Fibroblast of villous mesenchyme (primary cell): Measurements from ENCODE around the gene PPP1R14B. TPM values are rescaled to one million over a fixed set of nuclear protein-coding genes. Genes with fewer than 3 reads are reported as not detected.

Experiments
- DNase-seq: peaks from one replicate; pipeline ENCODE4 v3.0.0-alpha.2; 2010; ENCODE audit warnings: low read depth
- H3K4me3 ChIP-seq: 2 replicates; pipeline ENCODE4 v1.5.1; 2011; ENCODE audit warnings: low read depth, mild to moderate bottlenecking, low read length
- total RNA-seq: library from RNA; depleted of rRNA; stranded (reverse); fragments of >200 nt; gene quantifications from 2 replicates; pipeline ENCODE4 v1.2.3, GENCODE V29; 2012
- TF ChIP-seq, protein P1 (sequence below): IDR thresholded peaks from 2 replicates; pipeline ENCODE4 v1.5.1; 2012; ENCODE audit warnings: low read depth, mild to moderate bottlenecking, low read length; ENCODE audit not compliant: insufficient read depth

PPP1R14B gene
- total RNA-seq, 1 donor = 155 TPM

DNA sequence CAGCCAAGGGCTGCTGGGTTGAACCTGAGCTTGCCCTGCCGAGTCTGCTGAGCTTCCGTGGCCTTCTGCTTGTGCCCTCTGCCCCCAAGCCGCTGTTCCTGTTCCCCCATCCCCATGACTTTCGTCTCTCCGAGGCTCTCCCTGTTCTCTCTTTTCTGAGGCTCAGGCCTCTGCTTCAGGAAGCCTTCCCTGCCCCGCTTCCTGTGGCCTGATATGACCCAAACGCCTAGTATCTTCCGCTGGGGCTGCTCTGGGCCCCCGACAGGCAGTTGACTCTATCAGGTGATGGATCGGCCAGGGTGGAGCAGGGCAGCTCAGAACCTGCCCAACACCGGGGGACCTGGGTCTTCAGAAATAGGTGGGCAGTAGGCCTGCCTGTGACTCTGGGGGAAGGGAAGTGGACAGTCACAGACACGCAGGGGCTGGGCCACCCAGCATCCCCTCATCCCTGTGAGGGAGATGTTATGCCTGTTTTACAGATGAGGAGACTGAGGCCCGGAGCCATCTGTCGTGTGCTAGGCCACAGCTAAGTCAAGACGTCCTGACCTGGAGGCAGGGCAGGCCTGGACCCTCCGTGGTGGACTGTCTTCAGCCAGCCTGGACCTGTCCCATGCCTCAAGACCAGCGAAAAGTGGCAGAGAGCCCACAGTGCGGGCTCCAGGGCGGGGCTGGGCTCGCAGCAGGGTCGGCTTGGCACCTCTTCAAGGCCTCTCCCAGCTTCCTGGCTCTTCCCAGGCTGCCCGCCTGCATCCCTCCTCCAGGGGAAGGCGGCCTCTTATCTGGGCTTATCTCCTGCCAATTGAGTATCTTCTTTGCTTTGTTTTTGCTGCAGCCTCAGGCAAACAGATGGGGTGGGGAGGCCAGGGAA lies 21.5 kb upstream of the PPP1R14B start:
- H3K4me3 ChIP-seq = peak overlapping the region; percentile 76
- TF ChIP-seq, protein P1, sequence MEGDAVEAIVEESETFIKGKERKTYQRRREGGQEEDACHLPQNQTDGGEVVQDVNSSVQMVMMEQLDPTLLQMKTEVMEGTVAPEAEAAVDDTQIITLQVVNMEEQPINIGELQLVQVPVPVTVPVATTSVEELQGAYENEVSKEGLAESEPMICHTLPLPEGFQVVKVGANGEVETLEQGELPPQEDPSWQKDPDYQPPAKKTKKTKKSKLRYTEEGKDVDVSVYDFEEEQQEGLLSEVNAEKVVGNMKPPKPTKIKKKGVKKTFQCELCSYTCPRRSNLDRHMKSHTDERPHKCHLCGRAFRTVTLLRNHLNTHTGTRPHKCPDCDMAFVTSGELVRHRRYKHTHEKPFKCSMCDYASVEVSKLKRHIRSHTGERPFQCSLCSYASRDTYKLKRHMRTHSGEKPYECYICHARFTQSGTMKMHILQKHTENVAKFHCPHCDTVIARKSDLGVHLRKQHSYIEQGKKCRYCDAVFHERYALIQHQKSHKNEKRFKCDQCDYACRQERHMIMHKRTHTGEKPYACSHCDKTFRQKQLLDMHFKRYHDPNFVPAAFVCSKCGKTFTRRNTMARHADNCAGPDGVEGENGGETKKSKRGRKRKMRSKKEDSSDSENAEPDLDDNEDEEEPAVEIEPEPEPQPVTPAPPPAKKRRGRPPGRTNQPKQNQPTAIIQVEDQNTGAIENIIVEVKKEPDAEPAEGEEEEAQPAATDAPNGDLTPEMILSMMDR = peak; percentile 2
- DNase-seq = peak; percentile 88

DNA sequence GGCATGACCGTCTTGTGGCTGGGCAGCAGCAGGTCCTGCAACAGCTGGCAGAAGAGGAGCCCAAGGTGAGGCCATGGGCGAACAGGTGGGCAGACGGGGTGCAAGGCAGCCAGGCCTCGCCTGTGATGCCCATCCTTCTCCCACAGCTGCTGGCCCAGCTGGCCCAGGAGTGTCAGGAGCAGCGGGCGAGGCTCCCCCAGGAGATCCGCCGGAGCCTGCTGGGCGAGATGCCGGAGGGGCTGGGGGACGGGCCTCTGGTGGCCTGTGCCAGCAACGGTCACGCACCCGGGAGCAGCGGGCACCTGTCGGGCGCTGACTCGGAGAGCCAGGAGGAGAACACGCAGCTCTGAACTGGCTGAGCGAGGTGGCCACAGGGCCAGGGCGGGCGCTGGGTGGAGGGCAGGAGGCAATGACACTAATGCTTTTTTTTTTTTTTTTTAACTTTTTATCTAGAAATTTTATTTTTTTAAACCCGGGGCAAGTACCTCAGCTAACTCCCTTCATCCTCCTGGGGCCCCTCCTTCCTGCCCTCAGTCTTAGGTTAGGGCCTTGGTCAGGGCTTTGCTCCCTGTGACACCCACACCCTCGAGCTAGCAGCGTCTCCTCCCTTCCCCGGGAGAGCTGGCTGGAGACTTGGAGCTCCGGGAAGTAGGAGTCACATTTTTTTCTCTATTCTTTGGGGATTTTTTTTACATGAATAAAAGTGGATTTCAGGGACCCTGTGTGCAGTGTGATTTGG lies 20.6 kb upstream of the PPP1R14B start:
- H3K4me3 ChIP-seq = no peak overlapping the region
- no peak for DNase-seq

DNA sequence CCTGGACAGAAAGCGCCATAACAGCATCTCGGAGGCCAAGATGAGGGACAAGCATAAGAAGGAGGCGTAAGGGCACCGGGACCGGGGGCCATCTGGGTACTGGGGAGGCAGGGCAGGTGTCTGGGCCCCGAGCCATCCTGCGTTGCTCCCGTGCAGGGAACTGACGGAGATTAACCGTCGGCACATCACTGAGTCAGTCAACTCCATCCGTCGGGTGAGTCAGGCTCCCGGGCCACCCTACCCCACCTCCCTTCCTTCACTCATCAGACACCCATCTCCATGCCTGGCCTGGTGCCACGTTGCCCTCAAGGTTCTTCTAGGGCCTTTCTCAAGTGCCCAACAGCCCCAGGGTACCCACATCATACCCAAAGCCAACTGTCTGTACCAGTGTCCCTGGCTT lies 19.6 kb upstream of the PPP1R14B start:
- TF ChIP-seq, protein P1 = no peak

More for the DNA sequence above, 20.6 kb upstream of the PPP1R14B start:
- TF ChIP-seq, protein P1 = no peak

DNA sequence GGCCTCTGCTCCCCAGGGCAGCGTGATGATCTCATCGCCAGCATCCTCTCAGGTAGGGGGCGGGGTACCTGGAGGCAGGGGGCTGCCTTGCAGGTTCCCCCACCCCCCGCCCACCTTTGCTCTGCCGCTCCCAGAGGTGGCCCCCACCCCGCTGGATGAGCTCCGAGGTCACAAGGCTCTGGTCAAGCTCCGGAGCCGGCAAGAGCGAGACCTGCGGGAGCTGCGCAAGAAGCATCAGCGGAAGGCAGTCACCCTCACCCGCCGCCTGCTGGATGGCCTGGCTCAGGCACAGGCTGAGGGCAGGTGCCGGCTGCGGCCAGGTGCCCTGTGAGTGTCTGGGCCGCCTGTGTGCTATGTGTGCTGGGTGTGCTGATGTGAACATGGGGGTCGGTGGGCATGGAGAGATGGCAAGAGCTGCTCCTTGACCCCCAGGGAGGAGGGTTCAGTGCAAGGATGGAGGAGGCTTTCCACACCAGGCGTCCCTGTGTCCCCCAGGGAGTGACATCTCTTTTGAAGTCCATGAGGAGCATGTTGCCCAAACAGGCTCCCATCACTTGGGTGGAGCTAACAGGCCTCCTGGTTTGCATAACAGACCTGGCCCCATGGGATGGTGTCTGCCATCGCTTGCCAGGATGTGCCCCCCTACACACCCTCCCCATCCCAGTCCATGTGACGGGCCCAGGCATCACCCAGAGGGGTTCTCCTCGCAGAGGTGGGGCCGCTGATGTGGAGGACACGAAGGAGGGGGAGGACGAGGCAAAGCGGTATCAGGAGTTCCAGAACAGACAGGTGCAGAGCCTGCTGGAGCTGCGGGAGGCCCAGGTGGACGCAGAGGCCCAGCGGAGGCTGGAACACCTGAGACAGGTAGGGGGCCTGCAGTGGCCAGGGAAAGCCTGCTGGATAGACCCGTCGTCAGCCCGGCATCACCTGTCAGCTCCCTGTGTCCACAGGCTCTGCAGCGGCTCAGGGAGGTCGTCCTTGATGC lies 18.7 kb upstream of the PPP1R14B start:
- TF ChIP-seq, protein P1 = no peak
- H3K4me3 ChIP-seq = no peak overlapping the region
- no peak for DNase-seq

More for the DNA sequence above, 19.6 kb upstream of the PPP1R14B start:
- H3K4me3 ChIP-seq = no peak overlapping the region
- no peak for DNase-seq

DNA sequence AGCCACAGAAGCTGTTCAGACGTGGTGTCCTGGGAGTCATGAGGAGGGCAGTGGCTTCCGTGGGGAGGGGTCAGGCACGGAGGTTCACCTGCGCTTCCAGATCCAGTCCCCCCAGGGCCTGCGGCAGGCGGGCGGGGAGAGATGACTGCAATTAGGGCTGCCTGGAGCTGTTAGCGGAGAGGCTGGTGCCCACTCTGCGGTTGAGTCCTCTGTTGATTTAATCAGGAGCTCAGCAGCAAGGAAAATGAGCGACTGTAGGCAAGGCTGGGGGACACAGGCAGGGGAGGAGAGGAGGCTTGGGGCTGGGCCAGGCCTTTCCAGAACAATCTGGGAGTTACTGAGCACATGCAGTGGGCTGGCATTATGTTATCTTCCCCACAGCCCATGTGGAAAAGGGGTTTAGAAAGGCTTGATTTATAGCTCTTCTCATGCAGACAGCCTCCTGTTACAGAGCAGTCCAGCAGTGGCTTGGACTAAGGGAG lies 17.7 kb upstream of the PPP1R14B start:
- TF ChIP-seq, protein P1 = no peak
- DNase-seq = no peak

DNA sequence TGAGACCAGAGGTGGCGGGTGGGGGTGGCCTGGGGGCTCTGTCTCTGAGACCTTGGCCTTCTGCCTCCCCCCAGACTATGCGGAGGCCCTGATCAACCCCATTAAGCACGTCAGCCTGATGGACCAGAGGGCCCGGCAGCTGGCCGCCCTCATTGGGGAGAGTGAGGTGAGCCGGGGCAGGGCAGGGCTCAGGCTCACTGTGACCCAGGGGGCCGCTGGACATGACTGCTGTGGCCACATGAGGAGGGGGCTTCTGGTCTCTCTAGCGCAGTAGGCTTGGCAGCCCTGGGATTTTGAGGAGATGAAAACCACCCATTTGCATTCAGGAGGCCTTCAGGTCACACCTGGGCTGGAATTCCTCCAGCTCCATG lies 17.2 kb upstream of the PPP1R14B start:
- no peak overlapping the region for H3K4me3 ChIP-seq
- TF ChIP-seq, protein P1 = no peak
- DNase-seq = no peak

More for the DNA sequence above, 17.7 kb upstream of the PPP1R14B start:
- no peak overlapping the region for H3K4me3 ChIP-seq
